GM23248 (cell line): ENCODE results near the gene FAXDC2. TPM values are rescaled to one million over a fixed set of nuclear protein-coding genes. Genes with fewer than 3 reads are reported as not detected.

Experiments
- DNase-seq: peaks from one replicate; pipeline ENCODE4 v3.0.0-alpha.2; 2015
- H2AFZ ChIP-seq: fragments of 200-600 bp; sonication (generic); 2 replicates; pipeline ENCODE4 v1.6.1; 2016; ENCODE audit warnings: antibody characterized with exemption
- H3F3A ChIP-seq: fragments of 200-600 bp; sonication (generic); 2 replicates; pipeline ENCODE4 v1.6.1; 2016; ENCODE audit warnings: mild to moderate bottlenecking, antibody characterized with exemption, mixed run types; ENCODE audit not compliant: insufficient read depth
- H3K27ac ChIP-seq: fragments of 200-600 bp; sonication (generic); 2 replicates; pipeline ENCODE4 v1.5.1; 2016; ENCODE audit warnings: mild to moderate bottlenecking
- H3K27me3 ChIP-seq: fragments of 200-600 bp; sonication (generic); replicated peaks from 2 replicates; pipeline ENCODE4 v1.6.1; 2016; ENCODE audit warnings: mild to moderate bottlenecking; ENCODE audit not compliant: insufficient read depth
- H3K36me3 ChIP-seq: fragments of 200-600 bp; sonication (generic); 2 replicates; pipeline ENCODE4 v1.6.1; 2016; ENCODE audit warnings: low read depth, mild to moderate bottlenecking
- H3K4me1 ChIP-seq: fragments of 200-600 bp; sonication (generic); 2 replicates; pipeline ENCODE4 v1.6.1; 2016; ENCODE audit warnings: mild to moderate bottlenecking; ENCODE audit not compliant: insufficient read depth
- H3K4me2 ChIP-seq: fragments of 200-600 bp; sonication (generic); one replicate; pipeline ENCODE4 v1.6.1; 2016; ENCODE audit warnings: mild to moderate bottlenecking; ENCODE audit not compliant: unreplicated experiment
- H3K4me3 ChIP-seq: fragments of 200-600 bp; sonication (generic); 2 replicates; pipeline ENCODE4 v1.5.1; 2016; ENCODE audit warnings: mild to moderate bottlenecking
- H3K79me2 ChIP-seq: fragments of 200-600 bp; sonication (generic); 2 replicates; pipeline ENCODE4 v1.6.1; 2016; ENCODE audit warnings: mild to moderate bottlenecking; ENCODE audit not compliant: insufficient read depth
- H3K9ac ChIP-seq: fragments of 200-600 bp; sonication (generic); 2 replicates; pipeline ENCODE4 v1.6.1; 2016; ENCODE audit warnings: mild to moderate bottlenecking
- H3K9me2 ChIP-seq: fragments of 200-600 bp; sonication (generic); 2 replicates; pipeline ENCODE4 v1.6.1; 2016; ENCODE audit warnings: mixed run types, mild to moderate bottlenecking, moderate library complexity; ENCODE audit not compliant: insufficient read depth
- H3K9me3 ChIP-seq: fragments of 200-600 bp; sonication (generic); one replicate; pipeline ENCODE4 v1.6.1; 2017; ENCODE audit warnings: low read depth
- H4K20me1 ChIP-seq: fragments of 200-600 bp; sonication (generic); 2 replicates; pipeline ENCODE4 v1.6.0; 2016; ENCODE audit not compliant: insufficient read depth
- EZH2 ChIP-seq: fragments of 200-600 bp; sonication (generic); IDR thresholded peaks from 2 replicates; pipeline ENCODE4 v1.6.1; 2018; ENCODE audit warnings: antibody characterized with exemption, mild to moderate bottlenecking; ENCODE audit not compliant: insufficient read depth, poor library complexity, severe bottlenecking
- EZH2phosphoT487 ChIP-seq: fragments of 200-600 bp; sonication (generic); IDR thresholded peaks from 2 replicates; pipeline ENCODE4 v1.6.1; 2018; ENCODE audit warnings: antibody characterized with exemption, moderate library complexity, mild to moderate bottlenecking, low read depth; ENCODE audit not compliant: insufficient read depth
- WGBS, 2 experiments: methylation state at CpG; one replicate each; pipeline ENCODE4 v1.1.6; 2015 to 2017; ENCODE audit warnings: low lambda C conversion rate in 2 of 2, low coverage in 1 of 2; ENCODE audit errors: missing lambda C conversion rate in 2 of 2; 5-methylcytosine and 5-hydroxymethylcytosine counted together
- in situ Hi-C: fragments of 300-500 bp; cut with MboI; formaldehyde crosslinking; loops from 2 replicates; pipeline ENCODE4 v1.15.0; 2020
- polyA plus RNA-seq: library from polyadenylated mRNA; unstranded; fragments of >200 nt; fragmentation: Nextera tagmentation; extraction: Ambion mirVana; gene quantifications from 2 replicates; pipeline ENCODE4 v1.2.1, GENCODE V29; 2016
- total RNA-seq: library from RNA; depleted of rRNA; stranded (reverse); fragments of >200 nt; shearing (Covaris generic); gene quantifications from 2 replicates; pipeline ENCODE4 v1.2.3, GENCODE V29; 2014

FAXDC2 gene
- total and polyA plus RNA-seq, 2 experiments from 2014 or later = 5.4 to 10.3 TPM

- Histone ChIP-seq H3F3A (peaks cover 8% of the 10 kb centered on the region; the same call in 1 of the 2 replicates), H3K27ac (no peak overlapping the region), H3K9me3 (no peaks in the 10 kb centered on the region), H3K4me1 (peaks cover 21% of the 10 kb centered on the region), H3K4me2 (no peak overlapping the region), H4K20me1 (peaks cover 4% of the 10 kb centered on the region), H3K27me3 (no peaks in the 10 kb centered on the region), H2AFZ (no peak overlapping the region), H3K9me2 (no peaks in the 10 kb centered on the region), H3K4me3 (no peak overlapping the region), H3K9ac (no peak overlapping the region), H3K36me3 (peaks cover 57% of the 10 kb centered on the region; the same call in 1 of the 2 replicates), H3K79me2 (peaks cover 100% of the 10 kb centered on the region)
- 68 to 71% methylated on average over 5 of the region's 5 CpGs for WGBS, 2 experiments
- in situ Hi-C loops = no loop called here
- no peak for DNase-seq
- TF ChIP-seq EZH2 = no peak
- TF ChIP-seq EZH2phosphoT487 = no peak
These were observed 15.2 kb upstream of the FAXDC2 start for GRCh38 chr5:154865466-154866184.

GRCh38 chr5:154863291-154864080 is 13.1 kb upstream of the FAXDC2 start:
- Histone ChIP-seq H3K27me3 (no peaks in the 10 kb centered on the region), H3K27ac (no peak overlapping the region), H2AFZ (no peak overlapping the region), H3K9me3 (no peaks in the 10 kb centered on the region), H3K4me3 (no peak overlapping the region), H3K9ac (no peak overlapping the region), H4K20me1 (peaks cover 4% of the 10 kb centered on the region), H3K36me3 (peaks cover 43% of the 10 kb centered on the region; the same call in 1 of the 2 replicates), H3K9me2 (no peaks in the 10 kb centered on the region), H3K4me2 (no peak overlapping the region), H3K4me1 (peaks cover 24% of the 10 kb centered on the region), H3K79me2 (peaks cover 100% of the 10 kb centered on the region), H3F3A (peaks cover 25% of the 10 kb centered on the region)
- 86% methylated on average over 7 of the region's 7 CpGs for WGBS, 2 experiments
- no peak for TF ChIP-seq EZH2
- TF ChIP-seq EZH2phosphoT487 = no peak
- no peak for DNase-seq
- in situ Hi-C loops = no loop called here

GRCh38 chr5:154862766-154863165 is 12.4 kb upstream of the FAXDC2 start:
- peaks cover 93% of the 10 kb centered on the region for H3K79me2 ChIP-seq
- peak; percentile 20 for DNase-seq
- H3K9me2 ChIP-seq = no peaks in the 10 kb centered on the region
- no peak overlapping the region for H2AFZ ChIP-seq
- peaks cover 24% of the 10 kb centered on the region for H3K4me1 ChIP-seq
- peak overlapping the region; percentile 29 for H3K4me2 ChIP-seq
- H3K9ac ChIP-seq = no peak overlapping the region
- no peak for TF ChIP-seq EZH2phosphoT487
- no peak for TF ChIP-seq EZH2
- H3K36me3 ChIP-seq = peaks cover 42% of the 10 kb centered on the region; the same call in 1 of the 2 replicates
- H4K20me1 ChIP-seq = peaks cover 4% of the 10 kb centered on the region
- H3F3A ChIP-seq = peaks cover 25% of the 10 kb centered on the region
- no peaks in the 10 kb centered on the region for H3K27me3 ChIP-seq
- 64 to 81% methylated on average over 2 of the region's 2 CpGs for WGBS, 2 experiments
- H3K4me3 ChIP-seq = no peak overlapping the region
- no peaks in the 10 kb centered on the region for H3K9me3 ChIP-seq
- H3K27ac ChIP-seq = no peak overlapping the region
- in situ Hi-C loops = no loop called here

GRCh38 chr5:154861946-154862345 is 11.5 kb upstream of the FAXDC2 start:
- DNase-seq = no peak
- TF ChIP-seq EZH2 = no peak
- no peak for TF ChIP-seq EZH2phosphoT487
- Histone ChIP-seq H3K4me1 (peaks cover 27% of the 10 kb centered on the region), H3K9ac (no peak overlapping the region), H3K36me3 (peaks cover 35% of the 10 kb centered on the region; the same call in 1 of the 2 replicates), H3K4me3 (no peak overlapping the region), H3K27ac (no peak overlapping the region), H3K9me3 (no peaks in the 10 kb centered on the region), H3K4me2 (no peak overlapping the region), H3K9me2 (no peaks in the 10 kb centered on the region), H2AFZ (no peak overlapping the region), H3F3A (peaks cover 28% of the 10 kb centered on the region), H3K79me2 (peaks cover 85% of the 10 kb centered on the region), H4K20me1 (peaks cover 4% of the 10 kb centered on the region), H3K27me3 (no peaks in the 10 kb centered on the region)
- in situ Hi-C loops = no loop called here
- WGBS, 2 experiments = 72 to 76% methylated on average over 8 of the region's 8 CpGs
